Lung (tissue), 12 donors: ENCODE measurements around the gene TOM1L1. TPM values are rescaled to one million over a fixed set of nuclear protein-coding genes. Genes with fewer than 3 reads are reported as not detected.

Experiments used
- ATAC-seq: fragments of 200-7000 bp; cut with Tn5 transposase; one replicate; pipeline ENCODE4 v1.9.1; 2020; ENCODE audit warnings: moderate number of reproducible peaks; ENCODE audit not compliant: insufficient read depth, low FRiP score
- DNase-seq, 3 donors: peaks; one replicate each; pipeline ENCODE4 v3.0.0-alpha.2; 2013 to 2017
- H3K27ac ChIP-seq, 2 donors: one replicate each; pipeline ENCODE4 v1.5.1; 2013; ENCODE audit warnings: mild to moderate bottlenecking in 2 of 2, moderate library complexity in 2 of 2, control low read depth in 1 of 2, inconsistent platforms in 1 of 2, low read depth in 1 of 2, low read length in 1 of 2
- H3K27me3 ChIP-seq, 3 donors: one replicate each; pipeline ENCODE4 v1.5.1; 2013; ENCODE audit warnings: low read length in 2 of 3; ENCODE audit not compliant: control insufficient read depth in 3 of 3, insufficient read depth in 3 of 3
- H3K36me3 ChIP-seq, 4 donors: one replicate each; pipeline ENCODE4 v1.5.1; 2013; ENCODE audit warnings: low read length in 4 of 4, mild to moderate bottlenecking in 1 of 4, moderate library complexity in 1 of 4; ENCODE audit not compliant: control insufficient read depth in 4 of 4, insufficient read depth in 4 of 4
- H3K4me1 ChIP-seq, 5 donors: one replicate each; pipeline ENCODE4 v1.5.1; 2013; ENCODE audit warnings: low read length in 5 of 5, mild to moderate bottlenecking in 2 of 5, moderate library complexity in 1 of 5; ENCODE audit not compliant: control insufficient read depth in 5 of 5, insufficient read depth in 5 of 5
- H3K4me3 ChIP-seq: one replicate; pipeline ENCODE4 v1.5.1; 2013; ENCODE audit warnings: mild to moderate bottlenecking, control low read depth, moderate library complexity
- H3K9ac ChIP-seq, 2 donors: one replicate each; pipeline ENCODE4 v1.5.1; 2013; ENCODE audit warnings: low read length in 2 of 2, control low read depth in 1 of 2; ENCODE audit not compliant: insufficient read depth in 1 of 2
- H3K9me3 ChIP-seq, 4 donors: one replicate each; pipeline ENCODE4 v1.5.1; 2013; ENCODE audit warnings: low read length in 3 of 4, mild to moderate bottlenecking in 1 of 4, moderate library complexity in 1 of 4; ENCODE audit not compliant: control insufficient read depth in 4 of 4, insufficient read depth in 3 of 4
- WGBS, 2 donors: extraction: QIAGEN DNeasy Blood & Tissue Kit; methylation state at CpG; one replicate each; pipeline ENCODE4 v1.1.7; 2013; 5-methylcytosine and 5-hydroxymethylcytosine counted together
- polyA plus RNA-seq, 2 donors: library from polyadenylated mRNA; stranded (reverse); fragments of 200-250 nt; gene quantifications; one replicate each; pipeline ENCODE4 v1.2.1, GENCODE V29; 2013
- total RNA-seq, 2 donors: library from RNA; depleted of rRNA in 1 of 2; stranded (reverse); fragments of >200 nt in 1 of 2; gene quantifications; one replicate each; pipeline ENCODE4 v1.2.1, GENCODE V29; 2014 to 2021
- TF ChIP-seq, protein P1 (sequence below): IDR thresholded peaks from 2 replicates; pipeline ENCODE4 v1.5.1; 2012; ENCODE audit warnings: mild to moderate bottlenecking; ENCODE audit errors: control extremely low read depth, extremely low read depth
- donor health status: control.
- donor health status: control.
- donor health status: Bipolar disorder and iron deficiency.
- donor health status: healthy.
- donor health status: DM: yes; HTN: yes; CAD: no.

The TOM1L1 gene
- total and polyA plus RNA-seq, 4 donors = 12.2 to 39.1 (median 28.1) TPM

DNA sequence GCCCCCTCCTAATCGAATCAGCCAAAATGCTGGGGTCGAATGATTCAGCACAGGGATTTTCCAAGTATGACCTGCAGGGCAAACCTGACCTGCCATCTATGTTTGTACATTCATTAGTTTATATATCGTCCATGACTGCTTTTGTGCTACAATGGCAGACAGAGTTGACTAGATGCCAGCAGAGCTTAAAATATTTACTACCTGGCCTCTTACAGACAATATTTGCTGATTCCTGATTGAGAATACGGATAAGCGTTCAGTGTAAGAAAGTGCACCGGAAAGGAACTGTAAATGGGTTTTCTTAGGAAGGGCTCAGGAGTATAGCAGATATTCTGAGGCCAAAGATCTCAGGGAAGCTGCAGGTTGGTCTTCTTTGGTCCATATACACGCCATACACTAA is 11.7 kb upstream of the TOM1L1 start:
- Histone ChIP-seq H3K27ac (no peak overlapping the region), H3K27me3 (no peaks in the 10 kb centered on the region), H3K9me3 (no peaks in the 10 kb centered on the region), H3K4me1 (no peaks in the 10 kb centered on the region), H3K9ac (no peak overlapping the region), H3K4me3 (no peak overlapping the region), H3K36me3 (no peaks in the 10 kb centered on the region)
- DNase-seq (no peak), ATAC-seq (no peak)
- 79 to 86% methylated on average over 7 of the region's 7 CpGs for WGBS, 2 donors
- TF ChIP-seq, protein P1, sequence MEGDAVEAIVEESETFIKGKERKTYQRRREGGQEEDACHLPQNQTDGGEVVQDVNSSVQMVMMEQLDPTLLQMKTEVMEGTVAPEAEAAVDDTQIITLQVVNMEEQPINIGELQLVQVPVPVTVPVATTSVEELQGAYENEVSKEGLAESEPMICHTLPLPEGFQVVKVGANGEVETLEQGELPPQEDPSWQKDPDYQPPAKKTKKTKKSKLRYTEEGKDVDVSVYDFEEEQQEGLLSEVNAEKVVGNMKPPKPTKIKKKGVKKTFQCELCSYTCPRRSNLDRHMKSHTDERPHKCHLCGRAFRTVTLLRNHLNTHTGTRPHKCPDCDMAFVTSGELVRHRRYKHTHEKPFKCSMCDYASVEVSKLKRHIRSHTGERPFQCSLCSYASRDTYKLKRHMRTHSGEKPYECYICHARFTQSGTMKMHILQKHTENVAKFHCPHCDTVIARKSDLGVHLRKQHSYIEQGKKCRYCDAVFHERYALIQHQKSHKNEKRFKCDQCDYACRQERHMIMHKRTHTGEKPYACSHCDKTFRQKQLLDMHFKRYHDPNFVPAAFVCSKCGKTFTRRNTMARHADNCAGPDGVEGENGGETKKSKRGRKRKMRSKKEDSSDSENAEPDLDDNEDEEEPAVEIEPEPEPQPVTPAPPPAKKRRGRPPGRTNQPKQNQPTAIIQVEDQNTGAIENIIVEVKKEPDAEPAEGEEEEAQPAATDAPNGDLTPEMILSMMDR = no peak

DNA sequence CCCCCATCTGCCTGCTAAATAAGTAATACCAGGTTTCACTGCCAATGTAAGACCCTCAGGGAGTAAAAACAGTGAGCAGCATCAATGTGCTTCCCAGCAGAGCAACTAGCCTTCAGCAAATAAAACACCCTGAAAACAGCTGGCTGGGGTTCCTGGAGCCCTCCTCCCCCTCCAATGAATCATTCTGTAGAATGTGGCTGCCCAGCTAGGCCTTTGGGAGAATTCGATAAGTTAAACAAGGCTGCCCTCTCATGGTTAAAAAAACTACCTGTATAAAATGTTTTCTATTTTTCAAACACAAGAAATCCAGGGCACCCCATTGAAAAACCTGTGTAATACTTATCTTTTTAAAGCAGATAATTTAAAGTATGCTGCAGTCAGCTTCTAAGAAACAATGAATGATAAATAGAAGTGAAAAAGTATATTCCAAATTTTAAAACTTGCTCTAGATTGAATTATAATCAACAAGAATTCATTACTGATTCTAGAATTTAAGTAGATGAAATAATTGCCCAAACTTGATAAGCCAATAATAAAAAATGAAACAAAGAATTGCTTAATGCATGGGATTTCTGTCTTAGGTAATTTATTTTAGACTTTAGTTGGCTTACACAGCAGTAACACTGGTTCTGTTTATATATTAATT is 9.4 kb upstream of the TOM1L1 start:
- H3K4me1 ChIP-seq = no peaks in the 10 kb centered on the region
- DNase-seq = peak; percentile 48 to 70 (median 62)
- TF ChIP-seq, protein P1 = no peak
- no peak overlapping the region for H3K9ac ChIP-seq
- H3K4me3 ChIP-seq = no peak overlapping the region
- no peaks in the 10 kb centered on the region for H3K36me3 ChIP-seq
- no peak for ATAC-seq
- H3K27me3 ChIP-seq = no peaks in the 10 kb centered on the region
- no peak overlapping the region for H3K27ac ChIP-seq
- no peaks in the 10 kb centered on the region for H3K9me3 ChIP-seq
- WGBS, 2 donors = 0 to 7% methylated on average over 1 of the region's 1 CpG

DNA sequence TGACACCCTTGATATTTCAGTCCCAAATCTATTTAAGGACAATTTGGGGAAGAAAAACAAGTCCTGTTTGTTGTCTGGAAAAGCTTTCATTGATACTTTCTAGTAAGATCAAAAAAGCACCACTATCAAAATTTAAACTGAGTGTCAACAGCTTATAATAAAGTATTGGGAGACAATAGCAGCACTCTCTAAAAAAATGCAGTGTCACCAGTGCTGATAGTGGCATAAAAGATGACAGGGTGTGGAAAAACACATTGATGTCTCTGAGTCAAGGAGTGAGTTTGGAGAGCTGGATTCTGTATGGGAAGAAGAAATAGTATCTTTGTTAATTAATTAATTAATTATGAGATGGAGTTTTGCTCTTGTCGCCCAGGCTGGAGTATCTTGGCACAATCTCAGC is 8.3 kb upstream of the TOM1L1 start:
- WGBS, 2 donors = 88 to 91% methylated on average over 1 of the region's 1 CpG

More for the DNA sequence above, 8.3 kb upstream of the TOM1L1 start:
- H3K9me3 ChIP-seq = no peaks in the 10 kb centered on the region
- no peak for ATAC-seq
- H3K4me3 ChIP-seq = no peak overlapping the region
- TF ChIP-seq, protein P1 = no peak
- H3K4me1 ChIP-seq = no peaks in the 10 kb centered on the region
- no peak overlapping the region for H3K27ac ChIP-seq
- no peaks in the 10 kb centered on the region for H3K36me3 ChIP-seq
- DNase-seq = no peak
- H3K27me3 ChIP-seq = no peaks in the 10 kb centered on the region
- H3K9ac ChIP-seq = no peak overlapping the region
